K562 (cell line): ENCODE results near the gene TDRKH. TPM values are rescaled to one million over a fixed set of nuclear protein-coding genes. Genes with fewer than 3 reads are reported as not detected.

Experiments used
- BHLHE40 ChIP-seq: IDR thresholded peaks from 2 replicates; pipeline ENCODE4 v1.6.1; 2011; ENCODE audit warnings: low read length, improper control_type of control experiment
- FOXJ3 ChIP-seq: sonication (generic); formaldehyde crosslinking; IDR thresholded peaks from 2 replicates; pipeline ENCODE4 v1.4.0; 2020; ENCODE audit warnings: mild to moderate bottlenecking, missing genetic modification reagents
- FUS ChIP-seq: fragments of 200-400 bp; formaldehyde crosslinking; optimal IDR thresholded peaks from 2 replicates; pipeline ENCODE3; 2017; ENCODE audit warnings: low read depth, low read length
- ILF3 ChIP-seq: fragments of 450-650 bp; IDR thresholded peaks from 2 replicates; pipeline ENCODE4 v1.6.1; 2018; ENCODE audit warnings: antibody characterized with exemption, mild to moderate bottlenecking, moderate library complexity, borderline replicate concordance
- NUFIP1 ChIP-seq: fragments of 450-650 bp; IDR thresholded peaks from 2 replicates; pipeline ENCODE4 v1.6.1; 2018; ENCODE audit not compliant: partially characterized antibody
- PHB2 ChIP-seq: fragments of 450-650 bp; IDR thresholded peaks from 2 replicates; pipeline ENCODE4 v1.6.1; 2017; ENCODE audit warnings: low read depth
- RBM22 ChIP-seq: fragments of 200-400 bp; formaldehyde crosslinking; IDR thresholded peaks from 2 replicates; pipeline ENCODE4 v1.6.1; 2018; ENCODE audit warnings: low read length, low read depth; ENCODE audit not compliant: poor library complexity, severe bottlenecking
- RUNX1 ChIP-seq: sonication (generic); IDR thresholded peaks from 2 replicates; pipeline ENCODE4 v1.6.1; 2016; ENCODE audit warnings: antibody characterized with exemption, low read depth
- SLC30A9 ChIP-seq: fragments of 250-450 bp; sonication (Bioruptor Pico); IDR thresholded peaks from 2 replicates; pipeline ENCODE4 v1.8.0; 2022; ENCODE audit warnings: mild to moderate bottlenecking, moderate library complexity
- STAT5A ChIP-seq: IDR thresholded peaks from 2 replicates; pipeline ENCODE4 v1.6.1; 2012; ENCODE audit warnings: low read length, inconsistent platforms, borderline replicate concordance
- ZKSCAN1 ChIP-seq: fragments of 150-350 bp; IDR thresholded peaks from 2 replicates; pipeline ENCODE4 v1.6.1; 2016; ENCODE audit warnings: low read depth, low read length
- ZNF3 ChIP-seq: fragments of 250-450 bp; sonication (Bioruptor Pico); IDR thresholded peaks from 2 replicates; pipeline ENCODE4 v1.5.0; 2021; ENCODE audit warnings: mild to moderate bottlenecking, moderate library complexity
- ZNF644 ChIP-seq: fragments of 200-800 bp; sonication (Bioruptor generic); IDR thresholded peaks from 2 replicates; pipeline ENCODE4 v1.6.1; 2016; ENCODE audit warnings: low read depth, missing genetic modification characterization, missing compliant biosample characterization
- ZNF699 ChIP-seq: fragments of 250-450 bp; sonication (Bioruptor Pico); IDR thresholded peaks from 2 replicates; pipeline ENCODE4 v1.8.0; 2021; ENCODE audit warnings: mild to moderate bottlenecking, moderate library complexity; ENCODE audit not compliant: insufficient replicate concordance
- polyA plus RNA-seq, 8 experiments: library from polyadenylated mRNA; depleted of rRNA in 4 of 8; stranded (reverse) in 5 of 8; unstranded in 3 of 8; fragments of >200 nt; fragmentation: Nextera tagmentation in 2 of 8; fragmentation: Illumina TruSeq in 1 of 8; extraction: Ambion mirVana in 2 of 8; extraction: Trizol in 1 of 8; gene quantifications; 2 replicates each; pipeline versions ENCODE4 v1.2.1 to v1.2.3, GENCODE V29; 2011 to 2014; ENCODE audit warnings: inconsistent platforms in 1 of 8, missing spikeins in 1 of 8
- total RNA-seq, 7 experiments: library from RNA; depleted of rRNA in 6 of 7; stranded (reverse); fragments of >200 nt in 6 of 7; fragmentation: Illumina TruSeq in 2 of 7; extraction: Trizol in 2 of 7; gene quantifications; 2 replicates each; pipeline versions ENCODE4 v1.2.1 to v1.2.3, GENCODE V29; 2011 to 2021; ENCODE audit warnings: low replicate concordance in 1 of 7
- TF ChIP-seq, protein P1 (sequence below): fragments of 450-650 bp; IDR thresholded peaks from 2 replicates; pipeline ENCODE4 v1.6.1; 2016; ENCODE audit warnings: missing biosample characterization, missing genetic modification characterization
- TF ChIP-seq, protein P2 (sequence below): fragments of 250-450 bp; sonication (Bioruptor Pico); IDR thresholded peaks from 2 replicates; pipeline ENCODE4 v1.6.1; 2021; ENCODE audit warnings: mild to moderate bottlenecking
- TF ChIP-seq, protein P3 (sequence below): fragments of 250-450 bp; sonication (Bioruptor Pico); IDR thresholded peaks from 2 replicates; pipeline ENCODE4 v1.8.0; 2021; ENCODE audit warnings: moderate library complexity, mild to moderate bottlenecking, inconsistent platforms
- TF ChIP-seq, protein P4 (sequence below): fragments of 250-450 bp; sonication (Bioruptor Pico); IDR thresholded peaks from 2 replicates; pipeline ENCODE4 v1.8.0; 2022; ENCODE audit warnings: inconsistent platforms
- TF ChIP-seq, protein P5 (sequence below): IDR thresholded peaks from 3 replicates; pipeline ENCODE4 v1.6.1; 2011; ENCODE audit warnings: borderline replicate concordance, mild to moderate bottlenecking; ENCODE audit not compliant: insufficient read length, insufficient read depth
- TF ChIP-seq, protein P6 (sequence below), 3 experiments: fragments of 200-800 bp in 1 of 3; sonication (Bioruptor generic) in 1 of 3; sonication (generic) in 1 of 3; formaldehyde crosslinking in 1 of 3; IDR thresholded peaks; 2 replicates each; pipeline versions ENCODE4 v1.6.1 to v1.8.0; 2016 to 2022; ENCODE audit warnings: mild to moderate bottlenecking in 2 of 3, missing compliant biosample characterization in 2 of 3, missing genetic modification characterization in 2 of 3, missing genetic modification reagents in 1 of 3
- TF ChIP-seq, protein P7 (sequence below): sonication (generic); formaldehyde crosslinking; IDR thresholded peaks from 2 replicates; pipeline ENCODE4 v1.8.0; 2022; ENCODE audit warnings: mild to moderate bottlenecking, missing genetic modification reagents

TDRKH gene
- total and polyA plus RNA-seq, 9 of the 15 experiments (the other 6 are each of a cell fraction or from before 2014, with no cell fraction given): 4.3 to 21.3 (median 8.4) TPM

DNA sequence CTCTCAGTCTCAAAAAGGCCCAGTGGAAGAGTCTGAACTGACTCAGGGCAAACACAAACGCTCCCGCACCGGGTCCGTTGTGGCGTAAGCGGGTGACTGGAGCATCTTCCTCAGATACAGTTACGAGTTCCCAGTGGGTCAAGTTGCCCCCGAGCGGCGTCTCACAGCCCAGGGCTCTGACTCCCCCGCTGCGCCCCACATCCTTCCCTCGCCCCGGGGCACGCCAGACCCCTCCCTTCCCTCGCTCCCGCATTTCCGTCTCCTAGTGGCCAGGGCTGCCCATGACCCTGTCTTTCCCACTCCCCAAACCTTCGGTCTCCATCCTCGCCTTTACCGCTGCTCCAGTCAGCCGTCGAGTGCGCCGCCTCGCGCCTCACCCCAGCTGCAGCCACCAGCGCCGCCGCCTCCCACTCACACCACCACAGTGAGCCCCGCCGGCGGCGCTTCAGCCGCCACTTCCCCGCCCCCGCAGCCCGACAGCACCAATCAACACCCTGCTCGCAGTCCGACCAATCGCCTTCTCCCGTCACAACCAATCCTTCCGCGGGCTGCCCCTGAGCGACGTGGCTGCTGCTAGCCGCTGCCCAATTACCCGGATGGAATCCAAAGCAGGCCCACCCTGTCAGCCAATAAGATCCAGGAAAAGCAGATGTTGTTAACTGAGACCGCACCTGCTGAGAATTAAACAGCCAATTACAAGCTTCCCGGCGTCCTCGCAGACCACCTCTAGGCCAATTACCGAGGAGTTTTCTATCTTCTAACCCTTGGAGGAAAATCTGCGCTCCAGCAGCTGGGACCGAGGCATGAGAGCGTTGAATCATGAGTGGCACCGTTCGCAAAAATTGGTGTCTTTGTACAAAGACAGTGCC lies at the start of gene TDRKH (continued):
- TF ChIP-seq, protein P1, sequence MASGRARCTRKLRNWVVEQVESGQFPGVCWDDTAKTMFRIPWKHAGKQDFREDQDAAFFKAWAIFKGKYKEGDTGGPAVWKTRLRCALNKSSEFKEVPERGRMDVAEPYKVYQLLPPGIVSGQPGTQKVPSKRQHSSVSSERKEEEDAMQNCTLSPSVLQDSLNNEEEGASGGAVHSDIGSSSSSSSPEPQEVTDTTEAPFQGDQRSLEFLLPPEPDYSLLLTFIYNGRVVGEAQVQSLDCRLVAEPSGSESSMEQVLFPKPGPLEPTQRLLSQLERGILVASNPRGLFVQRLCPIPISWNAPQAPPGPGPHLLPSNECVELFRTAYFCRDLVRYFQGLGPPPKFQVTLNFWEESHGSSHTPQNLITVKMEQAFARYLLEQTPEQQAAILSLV (tag): no peak
- TF ChIP-seq, protein P2, sequence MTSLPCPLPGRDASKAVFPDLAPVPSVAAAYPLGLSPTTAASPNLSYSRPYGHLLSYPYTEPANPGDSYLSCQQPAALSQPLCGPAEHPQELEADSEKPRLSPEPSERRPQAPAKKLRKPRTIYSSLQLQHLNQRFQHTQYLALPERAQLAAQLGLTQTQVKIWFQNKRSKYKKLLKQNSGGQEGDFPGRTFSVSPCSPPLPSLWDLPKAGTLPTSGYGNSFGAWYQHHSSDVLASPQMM: no peak
- no peak for TF ChIP-seq ILF3
- TF ChIP-seq, protein P3, sequence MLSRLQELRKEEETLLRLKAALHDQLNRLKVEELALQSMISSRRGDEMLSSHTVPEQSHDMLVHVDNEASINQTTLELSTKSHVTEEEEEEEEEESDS (CRISPR knock-in tag): no peak
- TF ChIP-seq SLC30A9 (CRISPR knock-in tag): no peak
- TF ChIP-seq, protein P4, sequence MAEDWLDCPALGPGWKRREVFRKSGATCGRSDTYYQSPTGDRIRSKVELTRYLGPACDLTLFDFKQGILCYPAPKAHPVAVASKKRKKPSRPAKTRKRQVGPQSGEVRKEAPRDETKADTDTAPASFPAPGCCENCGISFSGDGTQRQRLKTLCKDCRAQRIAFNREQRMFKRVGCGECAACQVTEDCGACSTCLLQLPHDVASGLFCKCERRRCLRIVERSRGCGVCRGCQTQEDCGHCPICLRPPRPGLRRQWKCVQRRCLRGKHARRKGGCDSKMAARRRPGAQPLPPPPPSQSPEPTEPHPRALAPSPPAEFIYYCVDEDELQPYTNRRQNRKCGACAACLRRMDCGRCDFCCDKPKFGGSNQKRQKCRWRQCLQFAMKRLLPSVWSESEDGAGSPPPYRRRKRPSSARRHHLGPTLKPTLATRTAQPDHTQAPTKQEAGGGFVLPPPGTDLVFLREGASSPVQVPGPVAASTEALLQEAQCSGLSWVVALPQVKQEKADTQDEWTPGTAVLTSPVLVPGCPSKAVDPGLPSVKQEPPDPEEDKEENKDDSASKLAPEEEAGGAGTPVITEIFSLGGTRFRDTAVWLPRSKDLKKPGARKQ (CRISPR knock-in tag): no peak
- TF ChIP-seq BHLHE40: no peak
- TF ChIP-seq, protein P5, sequence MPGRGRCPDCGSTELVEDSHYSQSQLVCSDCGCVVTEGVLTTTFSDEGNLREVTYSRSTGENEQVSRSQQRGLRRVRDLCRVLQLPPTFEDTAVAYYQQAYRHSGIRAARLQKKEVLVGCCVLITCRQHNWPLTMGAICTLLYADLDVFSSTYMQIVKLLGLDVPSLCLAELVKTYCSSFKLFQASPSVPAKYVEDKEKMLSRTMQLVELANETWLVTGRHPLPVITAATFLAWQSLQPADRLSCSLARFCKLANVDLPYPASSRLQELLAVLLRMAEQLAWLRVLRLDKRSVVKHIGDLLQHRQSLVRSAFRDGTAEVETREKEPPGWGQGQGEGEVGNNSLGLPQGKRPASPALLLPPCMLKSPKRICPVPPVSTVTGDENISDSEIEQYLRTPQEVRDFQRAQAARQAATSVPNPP: no peak
- no peak for TF ChIP-seq FOXJ3
- no peak for TF ChIP-seq FUS
- TF ChIP-seq, protein P6, sequence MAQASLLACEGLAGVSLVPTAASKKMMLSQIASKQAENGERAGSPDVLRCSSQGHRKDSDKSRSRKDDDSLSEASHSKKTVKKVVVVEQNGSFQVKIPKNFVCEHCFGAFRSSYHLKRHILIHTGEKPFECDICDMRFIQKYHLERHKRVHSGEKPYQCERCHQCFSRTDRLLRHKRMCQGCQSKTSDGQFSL (CRISPR knock-in tag; IDR thresholded peaks at IDR 0.05): no peak
- TF ChIP-seq, protein P6 (tag; IDR thresholded peaks at IDR 0.05): no peak
- no peak for TF ChIP-seq ZNF644 (tag)
- no peak for TF ChIP-seq RBM22
- TF ChIP-seq NUFIP1: no peak
- peak; percentile 36; the same call in 1 of the 2 replicates for TF ChIP-seq ZKSCAN1
- TF ChIP-seq PHB2: no peak
- TF ChIP-seq, protein P7, sequence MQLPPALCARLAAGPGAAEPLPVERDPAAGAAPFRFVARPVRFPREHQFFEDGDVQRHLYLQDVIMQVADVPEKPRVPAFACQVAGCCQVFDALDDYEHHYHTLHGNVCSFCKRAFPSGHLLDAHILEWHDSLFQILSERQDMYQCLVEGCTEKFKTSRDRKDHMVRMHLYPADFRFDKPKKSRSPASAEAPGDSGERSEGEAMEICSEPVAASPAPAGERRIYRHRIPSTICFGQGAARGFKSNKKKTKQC: peak; percentile 94
- TF ChIP-seq ZNF3: no peak
- TF ChIP-seq STAT5A: no peak
- TF ChIP-seq ZNF699: no peak
- no peak for TF ChIP-seq RUNX1
